Globus pallidus (tissue), 1 donor: ENCODE results near the gene IPO9.

Source experiments
- DNase-seq: peaks from one replicate; pipeline ENCODE4 v3.0.0-alpha.2; 2015; ENCODE audit warnings: low spot score

IPO9 gene

GRCh38 chr1:201906336-201906735 lies 77.4 kb downstream of the IPO9 start:
- DNase-seq: no peak

- no peak for DNase-seq
These were observed 78.7 kb downstream of the IPO9 start for GRCh38 chr1:201907621-201908020.

- DNase-seq: no peak
These were observed 83.0 kb downstream of the IPO9 start for GRCh38 chr1:201911826-201912571.

- no peak for DNase-seq
These were observed 83.9 kb downstream of the IPO9 start for GRCh38 chr1:201912832-201913231.

- no peak for DNase-seq
These were observed 85.7 kb downstream of the IPO9 start for GRCh38 chr1:201914456-201915235.

GRCh38 chr1:201916649-201917249 lies 87.8 kb downstream of the IPO9 start:
- no peak for DNase-seq

- DNase-seq: no peak
These were observed 88.5 kb downstream of the IPO9 start for GRCh38 chr1:201917362-201918033.

- DNase-seq: no peak
These were observed 89.4 kb downstream of the IPO9 start for GRCh38 chr1:201918343-201918742.

- no peak for DNase-seq
These were observed 93.1 kb downstream of the IPO9 start for GRCh38 chr1:201921952-201922558.

GRCh38 chr1:201925301-201925567 lies 96.3 kb downstream of the IPO9 start:
- DNase-seq: no peak

- DNase-seq: no peak
These were observed 97.2 kb downstream of the IPO9 start for GRCh38 chr1:201925981-201926645.

GRCh38 chr1:201928266-201928665 lies 99.3 kb downstream of the IPO9 start:
- no peak for DNase-seq

GRCh38 chr1:201930137-201930536 lies 101.2 kb downstream of the IPO9 start:
- DNase-seq: no peak

- DNase-seq: no peak
These were observed 101.8 kb downstream of the IPO9 start for GRCh38 chr1:201930803-201931202.
